AG08396 (cell line): ENCODE results near the gene PRSS57.
"Not testable (repeated sequence)": the region's sequence is repeated elsewhere in the genome, so short reads cannot be mapped to it uniquely, and the experiment has no call there.

Experiments used
- DNase-seq: peaks from one replicate; pipeline ENCODE4 v3.0.0; 2012; ENCODE audit warnings: low spot score, mixed read lengths

The PRSS57 gene

DNA sequence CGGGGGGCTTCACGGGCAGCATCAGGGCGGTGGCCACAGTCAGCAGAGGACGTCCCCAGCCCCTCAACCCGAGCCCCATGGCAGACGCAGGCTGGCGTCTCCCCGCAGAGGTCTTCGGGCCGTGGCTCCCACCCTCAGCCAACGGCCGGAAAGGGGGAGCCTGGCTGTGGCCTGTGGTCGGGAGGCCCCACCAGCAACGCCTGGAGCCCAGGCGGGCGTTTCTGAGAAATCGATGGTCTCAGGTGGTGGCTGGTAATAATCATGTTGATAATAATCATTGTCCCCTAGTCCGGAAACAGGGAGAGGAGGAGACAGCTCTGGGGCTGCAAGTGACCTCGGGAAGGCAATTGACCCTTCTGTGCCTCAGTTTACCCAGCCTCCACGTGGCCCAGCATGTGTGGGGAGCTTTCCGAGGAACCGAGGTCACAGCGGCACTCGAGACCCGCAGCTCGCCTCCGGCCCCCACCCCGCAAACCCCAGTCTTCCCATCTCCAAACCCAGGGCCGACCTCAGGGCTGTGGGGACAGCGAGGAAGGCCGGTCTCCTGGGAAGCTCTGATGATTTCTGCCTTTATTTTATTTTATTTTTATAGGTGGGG, at the start of gene PRSS57:
Gene PRSS57, minus strand, starts transcription at position 101 of the 598 bp plus-strand sequence. Its CDS starts 22 bp downstream, at position 79.
- no peak for DNase-seq

DNA sequence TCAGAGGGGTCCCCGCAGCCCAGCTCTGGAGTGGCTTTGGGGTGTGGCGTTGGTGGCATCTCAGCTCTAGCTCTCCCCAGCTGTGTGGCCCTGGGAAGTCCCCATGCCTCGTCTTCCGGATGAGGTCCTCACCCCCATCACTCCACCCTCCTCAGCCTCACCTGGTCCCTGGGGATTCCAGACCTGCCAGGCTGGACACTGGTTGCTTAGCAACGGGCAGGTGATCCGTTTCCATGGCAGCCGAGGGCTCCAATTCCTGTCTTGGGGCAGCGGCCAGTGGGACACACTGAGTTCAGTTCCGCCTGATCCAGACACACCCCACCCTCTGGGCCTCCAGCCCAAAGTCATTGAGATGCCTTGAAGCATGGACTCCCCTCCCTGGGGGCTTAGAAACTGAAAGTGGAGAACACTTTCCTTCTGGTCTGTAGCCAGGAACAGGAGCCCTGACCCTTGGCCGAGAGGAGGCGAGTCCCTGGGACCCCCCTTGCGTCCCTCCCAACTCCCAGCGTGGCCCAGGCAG, 48.0 kb upstream of the PRSS57 start:
- DNase-seq = no peak

DNA sequence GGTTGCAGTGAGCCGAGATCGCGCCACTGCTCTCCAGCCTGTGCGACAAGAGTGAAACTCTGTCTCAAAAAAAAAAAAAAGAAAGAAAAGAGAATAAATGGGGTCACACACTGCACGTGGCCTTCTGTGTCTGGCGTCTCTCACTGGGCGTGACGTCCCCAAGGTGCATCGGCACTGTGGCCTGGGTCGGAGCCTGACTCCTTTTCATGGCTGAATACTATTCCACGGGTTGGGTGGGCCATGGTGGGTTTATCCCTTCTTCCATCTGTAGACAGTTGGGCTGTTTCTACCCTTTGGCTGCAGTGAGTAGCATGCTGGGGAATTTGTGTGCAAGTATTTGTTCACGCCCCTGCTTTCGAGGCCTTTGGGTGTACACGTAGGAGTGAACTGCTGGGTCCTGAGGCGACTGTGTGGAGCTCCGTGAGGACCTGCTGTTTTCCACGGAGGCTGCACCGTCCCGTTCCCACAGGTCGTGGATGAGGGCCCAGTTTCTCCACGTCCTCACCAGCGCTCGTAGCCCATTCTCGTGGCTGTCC, 47.4 kb upstream of the PRSS57 start:
- no peak for DNase-seq

DNA sequence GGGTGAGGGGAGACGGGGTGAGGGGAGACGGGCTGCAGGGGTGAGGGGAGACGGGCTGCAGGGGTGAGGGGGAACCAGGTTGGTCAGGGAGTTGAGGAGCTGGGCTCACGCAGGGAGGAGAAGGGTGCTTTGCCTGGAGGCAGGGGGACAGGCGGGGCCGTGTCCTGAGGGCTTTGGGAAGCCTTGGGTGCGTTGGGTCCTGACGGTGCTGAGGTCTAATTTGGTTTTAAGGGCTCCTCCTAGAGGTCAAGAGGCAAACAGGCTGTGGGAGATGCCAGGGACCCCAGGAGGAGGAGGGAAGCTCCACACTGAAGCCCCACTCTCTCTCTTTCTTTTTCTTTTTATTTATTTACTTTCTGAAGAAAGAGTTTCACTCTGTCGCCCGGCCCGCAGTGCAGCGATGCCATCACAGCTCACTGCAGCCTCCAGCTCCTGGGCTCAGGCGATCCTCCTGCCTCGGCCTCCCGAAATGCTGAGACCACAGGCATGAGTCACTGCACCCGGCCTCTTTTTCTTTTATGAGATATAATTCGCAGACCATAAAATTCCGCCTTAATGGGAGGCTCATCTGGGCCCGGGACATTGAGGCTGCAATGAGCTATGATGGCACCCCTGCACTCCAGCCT, 46.4 kb upstream of the PRSS57 start:
- DNase-seq = no peak

DNA sequence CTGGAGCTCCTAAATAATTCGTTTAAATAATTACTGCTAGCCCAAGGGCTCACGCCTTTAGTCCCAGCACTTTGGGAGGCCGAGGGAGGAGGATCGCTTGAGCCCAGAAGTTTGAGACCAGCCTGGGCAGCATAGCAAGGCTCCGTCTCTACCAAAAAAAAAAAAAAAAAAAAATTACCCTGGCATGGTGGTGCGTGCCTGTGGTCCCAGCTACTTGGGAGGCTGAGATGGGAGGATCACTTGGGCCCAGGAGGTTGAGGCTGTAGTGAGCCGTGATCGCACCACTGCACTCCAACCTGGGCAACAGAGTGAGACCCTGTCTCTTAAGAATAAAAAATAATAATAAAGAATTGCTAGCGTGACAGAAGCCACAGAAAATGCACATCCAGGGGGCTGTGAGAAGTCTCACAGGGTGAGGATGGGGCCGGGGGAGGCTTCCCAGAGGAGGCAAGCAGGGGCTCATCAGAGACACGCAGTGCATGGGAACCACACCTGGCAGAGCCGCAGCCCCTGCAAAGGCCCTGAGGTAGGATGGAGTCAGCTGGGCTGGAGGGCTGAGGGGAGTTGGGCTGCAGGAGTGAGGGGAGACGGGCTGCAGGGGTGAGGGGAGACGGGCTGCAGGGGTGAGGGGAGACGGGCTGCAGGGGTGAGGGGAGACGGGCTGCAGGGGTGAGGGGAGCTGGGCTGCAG, 45.7 kb upstream of the PRSS57 start:
- not testable (repeated sequence) for DNase-seq

DNA sequence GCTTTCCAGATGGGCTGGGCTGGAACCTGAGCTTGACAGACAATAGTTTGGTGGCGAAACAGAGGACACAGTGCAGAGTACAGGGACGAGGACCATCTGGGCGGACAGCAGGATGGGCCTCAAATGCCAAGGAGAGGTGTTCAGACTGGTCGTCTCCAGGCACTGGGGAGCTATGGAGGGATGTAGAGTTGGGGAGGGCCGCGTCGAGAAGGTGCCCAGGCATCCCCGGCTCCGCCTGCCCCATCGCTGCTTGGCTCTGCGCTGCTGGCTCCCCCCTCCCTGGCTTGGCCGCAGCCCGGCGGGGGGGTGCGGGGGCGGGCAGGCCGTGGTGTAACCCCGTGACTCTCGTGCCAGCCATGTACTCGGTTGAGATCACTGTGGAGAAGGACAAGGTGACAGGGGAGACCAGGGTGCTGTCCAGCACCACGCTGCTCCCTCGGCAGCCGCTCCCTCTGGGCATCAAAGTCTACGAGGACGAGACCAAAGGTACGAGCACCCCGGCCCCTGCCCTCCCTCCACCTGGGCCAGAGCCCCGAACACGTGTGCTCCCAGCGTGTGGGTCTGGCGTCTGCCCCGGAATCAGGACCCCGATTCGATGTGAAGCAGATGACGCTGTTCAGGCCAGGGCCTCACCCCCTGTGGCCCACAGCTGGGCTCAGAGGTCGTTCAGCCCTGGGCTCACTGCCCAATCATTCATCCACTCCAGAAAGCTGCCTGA, 44.9 kb upstream of the PRSS57 start:
- DNase-seq = no peak

DNA sequence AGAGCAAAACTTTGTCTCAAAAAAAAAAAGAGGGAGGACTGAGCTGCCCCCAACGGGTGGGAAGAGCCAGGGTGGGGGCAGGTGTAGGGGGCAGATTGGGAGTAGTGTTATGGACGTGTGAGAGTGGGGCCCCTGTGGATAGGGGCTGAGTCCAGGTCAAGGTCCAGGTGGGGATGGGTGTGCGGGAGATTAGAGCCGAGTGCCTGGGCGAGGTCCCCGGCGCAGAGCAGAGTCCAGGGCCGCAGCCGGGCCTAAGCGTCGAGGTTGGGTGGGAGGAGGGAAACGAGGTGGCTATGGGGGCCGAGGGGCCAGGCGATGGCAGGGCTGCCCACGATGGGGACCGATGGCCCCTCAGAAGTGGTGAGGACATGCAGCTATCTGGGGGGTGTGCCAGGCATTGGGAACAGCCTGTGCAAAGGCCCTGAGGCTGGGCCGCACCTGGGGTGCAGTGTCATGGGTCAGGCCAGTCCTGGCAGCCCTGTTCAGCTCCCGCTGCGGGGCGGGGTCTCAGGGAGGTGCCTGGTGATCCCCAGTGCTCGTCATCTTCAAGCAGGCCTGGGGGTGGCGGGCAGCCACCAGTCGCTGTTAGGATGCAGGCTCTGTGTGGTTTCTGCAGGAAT, 43.4 kb upstream of the PRSS57 start:
- no peak for DNase-seq

DNA sequence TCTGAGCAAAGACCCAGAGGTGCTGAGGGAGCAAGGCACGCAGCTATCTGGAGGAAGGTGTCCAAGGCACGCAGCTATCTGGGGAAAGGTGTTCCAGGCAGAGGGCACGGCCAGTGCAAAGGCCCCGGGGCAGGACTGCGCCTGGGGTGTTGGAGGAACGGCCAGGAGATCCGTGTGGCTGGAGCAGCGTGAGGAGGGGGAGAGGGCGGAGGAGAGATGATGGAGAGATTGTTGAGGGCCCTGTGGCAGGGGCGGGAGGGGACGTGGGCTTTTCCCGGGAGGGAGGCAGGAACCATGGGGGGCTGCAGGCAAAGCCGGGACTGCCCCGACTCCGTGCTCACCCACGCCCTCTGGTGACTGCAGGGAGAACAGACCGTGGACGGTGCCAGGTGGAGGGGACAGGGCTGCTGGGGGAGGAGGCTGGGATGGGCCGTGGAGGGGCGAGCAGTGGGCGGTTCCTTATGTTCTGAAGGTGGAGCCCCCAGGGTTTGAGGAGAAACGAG, 42.4 kb upstream of the PRSS57 start:
- peak; percentile 87 for DNase-seq

DNA sequence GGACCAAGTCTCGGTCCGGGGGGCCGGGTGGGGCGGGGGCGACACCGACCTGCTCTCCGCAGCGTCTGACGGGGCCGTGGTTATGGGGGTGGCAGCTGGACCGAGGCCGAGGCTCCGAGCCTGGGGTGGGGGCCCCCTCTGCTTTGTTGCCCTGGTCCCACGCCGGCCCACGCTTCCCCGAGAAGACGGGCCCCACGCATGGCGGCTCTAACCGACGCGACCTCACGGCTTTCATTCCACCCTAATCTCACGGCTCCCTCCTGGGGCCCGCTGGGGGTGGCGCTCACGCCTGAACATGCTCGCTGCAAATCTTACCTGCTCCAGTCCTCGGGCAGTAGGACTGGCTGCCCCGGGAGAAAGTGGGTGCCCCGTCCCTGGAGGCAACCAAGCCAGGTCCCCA, 40.9 kb upstream of the PRSS57 start:
- no peak for DNase-seq

DNA sequence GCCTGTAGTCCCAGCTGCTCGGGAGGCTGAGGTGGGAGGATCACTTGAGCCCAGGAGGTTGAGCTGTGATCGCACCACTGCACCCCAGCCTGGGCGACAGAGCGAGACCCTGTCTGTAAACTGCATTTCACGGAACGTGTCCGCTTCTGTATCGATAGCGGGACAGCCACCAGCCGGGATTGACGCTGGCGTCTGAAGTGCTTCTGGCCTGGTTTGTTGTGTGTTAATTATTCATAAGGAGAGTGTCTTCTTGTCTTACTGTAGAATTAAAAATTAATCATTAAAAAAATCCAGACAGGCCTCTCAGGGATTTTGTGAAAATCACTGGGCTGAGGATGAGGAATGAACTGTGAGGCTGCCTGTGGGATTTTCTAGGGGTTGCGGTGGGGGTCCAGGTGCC, 39.5 kb upstream of the PRSS57 start:
- no peak for DNase-seq

DNA sequence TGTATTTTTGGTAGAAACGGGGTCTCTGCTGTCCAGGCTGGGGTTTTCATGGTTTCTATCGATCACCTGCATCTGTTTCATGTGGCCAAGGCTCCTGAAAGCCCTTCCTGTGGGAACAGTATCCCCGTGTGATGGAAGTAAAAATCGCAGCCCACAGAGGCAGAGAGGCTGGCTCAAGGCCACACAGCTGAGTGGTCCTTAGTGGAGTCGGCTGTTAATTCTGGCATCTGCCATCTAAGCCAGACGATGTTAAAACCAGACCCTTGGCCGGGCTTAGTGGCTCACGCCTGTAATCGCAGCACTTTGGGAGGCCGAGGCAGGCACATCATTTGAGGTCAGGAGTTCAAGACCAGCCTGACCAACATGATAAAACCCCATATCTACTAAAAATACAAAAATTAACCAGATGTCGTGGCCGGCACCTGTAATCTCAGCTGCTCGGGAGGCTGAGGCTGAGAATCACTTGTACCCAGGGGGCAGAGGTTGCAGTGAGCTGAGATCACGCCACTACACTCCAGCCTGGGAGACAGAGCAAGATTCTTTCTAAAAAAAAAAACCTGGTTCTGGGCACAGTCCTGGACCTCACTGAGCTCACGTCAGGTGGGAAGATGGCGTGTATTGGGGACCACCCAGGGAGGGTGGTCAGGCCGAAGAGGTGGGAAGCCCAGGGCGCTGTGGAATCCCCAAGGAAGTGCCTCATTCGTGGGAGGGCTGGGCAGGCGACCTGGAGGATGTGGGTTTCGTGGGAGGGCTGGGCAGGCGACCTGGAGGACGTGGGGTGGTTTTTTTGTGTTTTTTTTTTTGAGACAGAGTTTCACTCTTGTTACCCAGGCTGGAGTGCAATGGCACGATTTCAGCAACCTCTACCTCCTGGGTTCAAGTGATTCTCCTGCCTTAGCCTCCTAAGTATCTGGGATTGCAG, 37.2 kb upstream of the PRSS57 start:
- no peak for DNase-seq

DNA sequence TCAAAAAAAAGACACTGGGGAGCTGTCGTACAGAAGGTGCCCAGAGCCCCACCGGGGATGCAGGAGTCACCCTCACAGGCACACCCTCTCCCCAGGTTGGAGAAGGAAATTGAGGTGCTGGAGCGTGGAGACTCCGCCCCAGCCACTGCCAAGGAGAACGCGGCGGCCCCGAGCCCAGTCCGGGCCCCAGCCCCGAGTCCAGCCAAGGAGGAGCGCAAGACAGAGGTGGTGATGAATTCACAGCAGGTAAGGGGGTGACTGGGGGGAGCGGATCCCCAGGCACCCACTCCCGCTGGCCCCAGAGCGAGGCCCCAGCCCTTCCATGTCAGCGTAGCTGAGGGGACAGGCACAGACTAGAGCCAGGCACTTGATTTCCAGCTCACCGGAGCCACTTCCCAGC, 35.7 kb upstream of the PRSS57 start:
- no peak for DNase-seq

DNA sequence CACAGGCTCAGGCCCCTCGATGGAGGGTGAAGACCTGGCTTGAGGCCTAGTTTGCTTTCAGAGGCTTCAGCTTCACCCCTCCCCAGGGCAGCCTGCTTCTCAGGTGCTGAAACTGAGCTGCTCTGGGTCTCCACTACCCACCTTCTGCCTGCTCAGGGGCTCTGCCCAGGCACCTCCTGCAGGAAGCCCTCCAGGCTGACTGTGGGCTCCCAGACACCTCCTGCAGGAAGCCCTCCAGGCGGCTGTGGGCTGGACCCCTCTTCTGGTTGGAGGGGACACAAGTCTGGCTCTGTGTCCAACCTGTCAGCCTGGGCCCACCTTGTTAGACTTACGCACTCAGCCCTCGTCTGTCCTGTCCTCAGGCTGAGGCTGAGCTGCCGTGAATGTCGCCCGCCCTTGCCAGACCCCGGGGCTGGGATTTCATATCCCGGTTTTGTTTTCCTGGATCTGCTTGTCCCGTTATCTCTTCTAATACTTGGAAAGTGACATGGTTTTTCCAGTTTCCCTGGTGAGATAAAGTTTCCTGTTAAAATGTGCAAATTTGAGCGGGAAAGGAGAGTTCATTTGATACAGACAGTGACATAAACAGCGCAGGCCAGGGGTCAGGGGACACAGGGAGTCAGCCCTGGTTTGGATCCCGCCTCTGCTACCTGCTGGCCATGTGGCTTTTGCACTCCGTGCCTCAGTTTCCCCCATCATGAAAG, 34.9 kb upstream of the PRSS57 start:
- DNase-seq = no peak

DNA sequence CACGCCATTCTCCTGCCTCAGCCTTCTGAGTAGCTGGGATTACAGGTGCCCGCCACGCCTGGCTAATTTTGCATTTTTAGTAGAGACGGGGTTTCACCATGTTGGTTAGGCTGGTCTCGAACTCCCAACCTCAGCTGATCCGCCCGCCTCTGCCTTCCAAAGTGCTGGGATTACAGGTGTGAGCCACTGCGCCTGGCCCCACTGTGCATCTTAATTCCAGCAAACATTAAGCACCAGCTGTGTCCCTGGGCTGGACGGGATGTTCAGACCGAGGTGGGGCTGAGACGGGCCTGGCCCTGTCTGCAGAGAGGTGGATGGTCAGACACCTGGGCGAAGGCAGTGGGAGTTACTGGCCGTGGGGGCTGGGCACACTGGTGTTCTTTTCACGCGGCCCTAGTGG, 34.3 kb upstream of the PRSS57 start:
- not testable (repeated sequence) for DNase-seq

DNA sequence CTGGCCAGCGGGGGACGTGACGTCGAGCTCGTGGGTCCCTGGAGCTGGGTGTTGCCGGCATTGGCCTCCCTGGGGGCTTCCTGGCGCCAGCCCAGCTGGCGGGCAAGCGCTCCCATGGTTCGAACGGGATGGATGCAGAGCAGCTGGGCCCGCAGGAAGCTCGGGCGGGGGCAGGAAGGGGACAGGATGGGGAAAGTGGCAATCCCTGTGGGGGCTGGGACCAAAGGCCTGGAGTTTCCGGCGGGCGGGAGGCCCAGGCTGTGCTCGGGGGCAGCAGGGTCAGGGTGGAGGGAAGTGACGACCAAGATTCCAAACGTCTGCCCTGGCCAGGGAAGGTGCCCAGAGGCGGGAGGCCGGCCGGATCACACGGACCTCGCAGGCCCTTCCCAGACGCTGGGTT, 32.8 kb upstream of the PRSS57 start:
- no peak for DNase-seq

DNA sequence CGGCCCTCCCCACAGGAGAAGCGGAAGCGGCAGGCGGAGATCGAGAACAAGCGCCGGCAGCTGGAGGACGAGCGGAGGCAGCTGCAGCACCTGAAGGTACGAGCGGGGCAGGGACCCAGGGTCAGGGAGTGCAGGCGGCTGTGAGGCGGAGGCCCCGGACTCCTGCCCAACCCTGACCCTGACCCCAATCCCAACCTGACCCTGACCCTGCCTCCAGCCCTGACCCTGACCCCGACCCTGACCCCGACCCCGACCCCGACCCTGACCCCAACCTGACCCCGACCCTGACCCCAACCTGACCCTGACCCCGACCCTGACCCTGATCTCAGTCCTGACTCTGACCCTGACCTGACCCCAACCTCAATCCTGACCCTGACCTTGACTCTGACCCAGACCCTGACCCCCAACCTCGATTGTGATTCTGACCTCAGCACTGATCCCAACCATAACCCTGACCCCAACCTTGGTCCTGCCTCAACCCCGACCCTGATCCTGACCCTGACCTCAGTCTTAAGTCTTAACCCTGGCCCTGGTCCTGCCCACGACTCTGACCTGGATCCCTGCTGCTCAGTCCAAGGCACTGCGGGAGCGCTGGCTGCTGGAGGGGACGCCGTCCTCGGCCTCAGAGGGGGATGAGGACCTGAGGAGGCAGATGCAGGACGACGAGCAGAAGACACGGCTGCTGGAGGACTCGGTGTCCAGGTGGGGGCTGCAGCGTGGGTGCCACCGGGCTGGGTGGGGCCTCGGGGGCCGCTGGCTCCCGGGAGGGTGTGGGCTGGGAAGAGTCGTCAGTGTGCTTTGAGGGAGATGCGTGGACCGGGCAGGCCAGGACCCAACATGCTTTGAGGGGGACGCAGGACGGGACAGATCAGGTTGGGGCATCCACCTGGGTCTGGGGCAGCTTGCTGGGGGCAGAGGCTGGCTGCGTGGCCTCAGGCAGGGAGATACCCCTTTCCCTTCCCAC, 32.0 kb upstream of the PRSS57 start:
- DNase-seq = no peak

DNA sequence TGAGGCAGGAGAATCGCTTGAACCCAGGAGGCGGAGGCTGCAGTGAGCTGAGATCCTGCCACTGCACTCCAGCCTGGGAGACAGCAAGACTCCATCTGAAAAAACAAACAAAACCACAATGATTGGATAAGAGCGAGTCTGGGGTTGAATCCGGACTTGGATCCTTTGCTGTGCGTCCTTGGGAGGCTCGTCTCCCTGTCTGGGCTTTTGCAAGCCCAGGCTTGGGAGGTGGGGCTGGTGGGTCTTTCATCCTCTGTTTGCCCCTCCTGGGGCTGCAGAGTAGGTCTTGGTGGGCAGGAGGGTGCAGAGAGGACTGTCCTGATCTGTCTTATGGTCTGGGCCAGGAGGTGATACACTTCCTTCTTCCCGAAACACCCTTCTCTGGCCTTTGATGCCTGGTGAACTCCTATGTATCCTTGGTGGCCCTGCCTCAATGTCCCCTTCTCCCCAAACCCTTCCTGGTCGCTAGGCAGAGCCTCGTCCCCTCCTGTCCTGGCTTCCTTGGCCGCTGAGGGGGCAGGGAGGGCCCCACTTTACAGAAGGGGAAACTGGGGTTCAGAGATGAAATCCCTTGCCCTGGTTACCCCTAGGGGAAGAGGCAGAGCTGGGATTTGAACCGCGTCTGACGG, 30.3 kb upstream of the PRSS57 start:
- no peak for DNase-seq

DNA sequence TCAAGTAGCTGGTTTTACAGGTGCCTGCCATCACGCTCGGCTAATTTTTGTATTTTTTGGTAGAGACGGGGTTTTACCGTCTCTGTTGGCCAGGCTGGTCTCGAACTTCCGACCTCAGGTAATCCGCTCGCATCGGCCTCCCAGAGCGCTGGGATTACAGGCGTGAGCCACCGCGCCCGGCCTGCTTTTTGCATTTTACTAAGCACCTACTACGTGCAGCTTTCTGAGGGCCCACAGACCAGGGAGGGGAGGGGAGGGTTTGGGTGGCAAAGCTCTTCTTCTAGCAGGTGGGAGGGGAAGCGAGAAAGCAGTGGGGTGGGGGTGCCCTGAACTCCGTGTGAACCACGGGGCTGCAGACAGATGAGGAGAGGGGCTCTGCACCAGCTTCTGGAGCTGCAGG, 28.5 kb upstream of the PRSS57 start:
- DNase-seq = no peak
